Parathyroid adenoma (tissue), 2 donors: ENCODE measurements around the gene GPATCH1.
"Not testable (repeated sequence)": the region's sequence is repeated elsewhere in the genome, so short reads cannot be mapped to it uniquely, and the experiment has no call there.

ENCODE experiments used
- H2AFZ ChIP-seq: fragments of 300-600 bp; sonication (generic); one replicate; pipeline ENCODE4 v1.7.0; 2017; ENCODE audit warnings: antibody characterized with exemption, mild to moderate bottlenecking
- H3K27ac ChIP-seq: fragments of 300-600 bp; sonication (generic); one replicate; pipeline ENCODE4 v1.7.0; 2017
- H3K27me3 ChIP-seq: fragments of 300-600 bp; sonication (generic); one replicate; pipeline ENCODE4 v1.7.0; 2017; ENCODE audit warnings: low read length; ENCODE audit not compliant: control insufficient read depth, insufficient read depth
- H3K36me3 ChIP-seq: fragments of 300-600 bp; sonication (generic); one replicate; pipeline ENCODE4 v1.7.0; 2017; ENCODE audit warnings: low read length; ENCODE audit not compliant: control insufficient read depth, insufficient read depth
- H3K4me1 ChIP-seq: fragments of 300-600 bp; sonication (generic); one replicate; pipeline ENCODE4 v1.7.0; 2017; ENCODE audit warnings: control low read depth
- H3K4me2 ChIP-seq: fragments of 300-600 bp; sonication (generic); one replicate; pipeline ENCODE4 v1.7.0; 2017; ENCODE audit warnings: low read length
- H3K4me3 ChIP-seq: fragments of 300-600 bp; sonication (generic); one replicate; pipeline ENCODE4 v1.7.0; 2017; ENCODE audit warnings: low read depth, low read length
- H3K79me2 ChIP-seq: fragments of 300-600 bp; sonication (generic); one replicate; pipeline ENCODE4 v1.7.0; 2017; ENCODE audit warnings: control low read depth
- H3K9ac ChIP-seq: fragments of 300-600 bp; sonication (generic); one replicate; pipeline ENCODE4 v1.7.0; 2017; ENCODE audit warnings: mild to moderate bottlenecking
- H3K9me3 ChIP-seq: fragments of 300-600 bp; sonication (generic); one replicate; pipeline ENCODE4 v1.7.0; 2017; ENCODE audit warnings: low read length; ENCODE audit not compliant: control insufficient read depth
- CTCF ChIP-seq: fragments of 300-600 bp; sonication (generic); IDR thresholded peaks from one replicate; pipeline ENCODE4 v1.7.0; 2017; ENCODE audit warnings: antibody characterized with exemption, mild to moderate bottlenecking
- donor health status: primary hyperparathyroidism.

The GPATCH1 gene

GRCh38 chr19:33143897-33144405 lies 63.0 kb downstream of the GPATCH1 start:
- H3K36me3 ChIP-seq, result no peaks in the 10 kb centered on the region
- no peak overlapping the region for H3K9ac ChIP-seq
- H3K27me3 ChIP-seq, result no peaks in the 10 kb centered on the region
- H3K4me1 ChIP-seq, result no peaks in the 10 kb centered on the region
- H3K27ac ChIP-seq, result no peak overlapping the region
- TF ChIP-seq CTCF, result peak; percentile 97
- H3K9me3 ChIP-seq, result no peaks in the 10 kb centered on the region
- H2AFZ ChIP-seq, result peak overlapping the region; percentile 58
- no peak overlapping the region for H3K4me2 ChIP-seq
- no peaks in the 10 kb centered on the region for H3K79me2 ChIP-seq
- no peak overlapping the region for H3K4me3 ChIP-seq

- H3K27ac ChIP-seq, result no peak overlapping the region
- no peak overlapping the region for H3K4me3 ChIP-seq
- no peak overlapping the region for H3K4me2 ChIP-seq
- H3K4me1 ChIP-seq, result no peaks in the 10 kb centered on the region
- H2AFZ ChIP-seq, result no peak overlapping the region
- H3K9me3 ChIP-seq, result no peaks in the 10 kb centered on the region
- no peaks in the 10 kb centered on the region for H3K27me3 ChIP-seq
- no peak for TF ChIP-seq CTCF
- no peaks in the 10 kb centered on the region for H3K79me2 ChIP-seq
- no peak overlapping the region for H3K9ac ChIP-seq
- no peaks in the 10 kb centered on the region for H3K36me3 ChIP-seq
Observed at GRCh38 chr19:33146209-33146608, 65.2 kb downstream of the GPATCH1 start.

GRCh38 chr19:33147538-33147937 lies 66.6 kb downstream of the GPATCH1 start:
- Histone ChIP-seq H3K9me3 (no peaks in the 10 kb centered on the region), H3K36me3 (no peaks in the 10 kb centered on the region), H3K79me2 (no peaks in the 10 kb centered on the region), H3K4me3 (no peak overlapping the region), H3K27ac (no peak overlapping the region), H3K4me2 (no peak overlapping the region), H3K9ac (no peak overlapping the region), H3K27me3 (no peaks in the 10 kb centered on the region), H2AFZ (no peak overlapping the region), H3K4me1 (no peaks in the 10 kb centered on the region)
- no peak for TF ChIP-seq CTCF

- Histone ChIP-seq H3K79me2 (no peaks in the 10 kb centered on the region), H3K4me2 (no peak overlapping the region), H3K4me1 (no peaks in the 10 kb centered on the region), H3K9ac (no peak overlapping the region), H3K27ac (no peak overlapping the region), H3K9me3 (no peaks in the 10 kb centered on the region), H2AFZ (no peak overlapping the region), H3K36me3 (no peaks in the 10 kb centered on the region), H3K27me3 (no peaks in the 10 kb centered on the region), H3K4me3 (no peak overlapping the region)
- TF ChIP-seq CTCF, result no peak
Observed at GRCh38 chr19:33150852-33151518, 70.0 kb downstream of the GPATCH1 start.

GRCh38 chr19:33152176-33152575 lies 71.2 kb downstream of the GPATCH1 start:
- H3K9ac ChIP-seq, result no peak overlapping the region
- H3K4me1 ChIP-seq, result no peaks in the 10 kb centered on the region
- TF ChIP-seq CTCF, result no peak
- H3K9me3 ChIP-seq, result no peaks in the 10 kb centered on the region
- no peaks in the 10 kb centered on the region for H3K36me3 ChIP-seq
- H2AFZ ChIP-seq, result no peak overlapping the region
- no peaks in the 10 kb centered on the region for H3K79me2 ChIP-seq
- no peak overlapping the region for H3K27ac ChIP-seq
- H3K27me3 ChIP-seq, result no peaks in the 10 kb centered on the region
- no peak overlapping the region for H3K4me3 ChIP-seq
- H3K4me2 ChIP-seq, result no peak overlapping the region

GRCh38 chr19:33152625-33153024 lies 71.6 kb downstream of the GPATCH1 start:
- not testable (repeated sequence) for H3K4me1 ChIP-seq, H3K27ac ChIP-seq, H3K36me3 ChIP-seq, H2AFZ ChIP-seq, H3K9me3 ChIP-seq, H3K4me2 ChIP-seq, H3K79me2 ChIP-seq, H3K4me3 ChIP-seq, H3K9ac ChIP-seq, H3K27me3 ChIP-seq

GRCh38 chr19:33154313-33154712 lies 73.3 kb downstream of the GPATCH1 start:
- not testable (repeated sequence) for H2AFZ ChIP-seq, H3K27ac ChIP-seq, H3K9ac ChIP-seq, H3K79me2 ChIP-seq, H3K9me3 ChIP-seq, H3K4me3 ChIP-seq, H3K36me3 ChIP-seq, H3K4me2 ChIP-seq, H3K27me3 ChIP-seq, H3K4me1 ChIP-seq
